Liver (tissue), 9 donors: ENCODE data around the gene CADM2. TPM values are rescaled to one million over a fixed set of nuclear protein-coding genes. Genes with fewer than 3 reads are reported as not detected.

Experiments used
- DNase-seq: peaks from one replicate; pipeline ENCODE4 v3.0.0-alpha.2; 2017; ENCODE audit warnings: low spot score
- H3K27ac ChIP-seq, 2 donors: one replicate each; pipeline ENCODE4 v1.7.0; 2013; ENCODE audit warnings: inconsistent platforms in 2 of 2, low read length in 2 of 2, control low read depth in 1 of 2, low read depth in 1 of 2, mild to moderate bottlenecking in 1 of 2
- H3K27me3 ChIP-seq, 4 donors: one replicate each; pipeline versions ENCODE4 v1.6.1 to v1.7.0; 2013; ENCODE audit warnings: low read length in 3 of 4, inconsistent platforms in 1 of 4, mild to moderate bottlenecking in 1 of 4, moderate library complexity in 1 of 4; ENCODE audit not compliant: control insufficient read depth in 4 of 4, insufficient read depth in 4 of 4
- H3K36me3 ChIP-seq, 4 donors: one replicate each; pipeline versions ENCODE4 v1.6.1 to v1.7.0; 2013; ENCODE audit warnings: low read length in 3 of 4, mild to moderate bottlenecking in 3 of 4, low read depth in 1 of 4, moderate library complexity in 1 of 4; ENCODE audit not compliant: control insufficient read depth in 4 of 4, insufficient read depth in 3 of 4
- H3K4me1 ChIP-seq, 4 donors: one replicate each; pipeline versions ENCODE4 v1.6.1 to v1.7.0; 2013; ENCODE audit warnings: low read length in 3 of 4, mild to moderate bottlenecking in 3 of 4, moderate library complexity in 1 of 4; ENCODE audit not compliant: control insufficient read depth in 4 of 4, insufficient read depth in 4 of 4
- H3K4me3 ChIP-seq, 3 donors: one replicate each; pipeline versions ENCODE4 v1.6.1 to v1.7.0; 2013; ENCODE audit warnings: low read length in 3 of 3, control low read depth in 1 of 3, low read depth in 1 of 3, mild to moderate bottlenecking in 1 of 3
- H3K9ac ChIP-seq, 2 donors: one replicate each; pipeline ENCODE4 v1.7.0; 2013; ENCODE audit warnings: low read length in 2 of 2, mild to moderate bottlenecking in 2 of 2, moderate library complexity in 2 of 2, control low read depth in 1 of 2, low read depth in 1 of 2
- H3K9me3 ChIP-seq, 4 donors: one replicate each; pipeline versions ENCODE4 v1.6.1 to v1.7.0; 2013; ENCODE audit warnings: low read length in 3 of 4; ENCODE audit not compliant: control insufficient read depth in 4 of 4
- FOXA2 ChIP-seq: IDR thresholded peaks from 2 replicates; pipeline ENCODE4 v1.6.1; 2016; ENCODE audit warnings: antibody characterized with exemption
- GABPA ChIP-seq, 2 donors: IDR thresholded peaks in 1 of 2; conservative IDR thresholded peaks in 1 of 2; 2 replicates each; pipeline ENCODE4 v1.6.1; 2016; ENCODE audit warnings: antibody characterized with exemption in 2 of 2, mild to moderate bottlenecking in 1 of 2, moderate library complexity in 1 of 2
- HNF4A ChIP-seq, 2 donors: conservative IDR thresholded peaks; 2 replicates each; pipeline ENCODE4 v1.6.1; 2016; ENCODE audit warnings: antibody characterized with exemption in 2 of 2, mild to moderate bottlenecking in 2 of 2
- HNF4G ChIP-seq: IDR thresholded peaks from 2 replicates; pipeline ENCODE4 v1.6.1; 2016; ENCODE audit warnings: antibody characterized with exemption
- NR2F2 ChIP-seq: IDR thresholded peaks from 2 replicates; pipeline ENCODE4 v1.6.1; 2016; ENCODE audit warnings: antibody characterized with exemption
- RAD21 ChIP-seq, 2 donors: IDR thresholded peaks; 2 replicates each; pipeline ENCODE4 v1.6.1; 2016; ENCODE audit warnings: antibody characterized with exemption in 2 of 2, mild to moderate bottlenecking in 2 of 2
- RXRA ChIP-seq, 2 donors: IDR thresholded peaks; 2 replicates each; pipeline ENCODE4 v1.6.1; 2017 to 2018; ENCODE audit warnings: antibody characterized with exemption in 2 of 2, mild to moderate bottlenecking in 1 of 2
- SP1 ChIP-seq: IDR thresholded peaks from 2 replicates; pipeline ENCODE4 v1.6.1; 2018; ENCODE audit warnings: antibody characterized with exemption, mild to moderate bottlenecking
- TAF1 ChIP-seq: conservative IDR thresholded peaks from 2 replicates; pipeline ENCODE4 v1.6.1; 2016; ENCODE audit warnings: antibody characterized with exemption, mild to moderate bottlenecking
- YY1 ChIP-seq: IDR thresholded peaks from 2 replicates; pipeline ENCODE4 v1.6.1; 2016; ENCODE audit warnings: antibody characterized with exemption, mild to moderate bottlenecking
- WGBS: extraction: QIAGEN DNeasy Blood & Tissue Kit; methylation state at CpG from one replicate; pipeline ENCODE4 v1.1.7; 2013; 5-methylcytosine and 5-hydroxymethylcytosine counted together
- polyA plus RNA-seq, 2 donors: library from polyadenylated mRNA; stranded (reverse) in 1 of 2; unstranded in 1 of 2; fragments of 200-250 nt in 1 of 2; fragments of >200 nt in 1 of 2; fragmentation: Nextera tagmentation in 1 of 2; extraction: Ambion mirVana in 1 of 2; gene quantifications; one replicate each; pipeline versions ENCODE4 v1.2.1 to v1.2.3, GENCODE V29; 2013 to 2015
- total RNA-seq, 2 donors: library from RNA; depleted of rRNA; stranded (reverse); fragments of >200 nt; gene quantifications; one replicate each; pipeline ENCODE4 v1.2.3, GENCODE V29; 2014
- TF ChIP-seq, protein P1 (sequence below): IDR thresholded peaks from 2 replicates; pipeline ENCODE4 v1.6.1; 2016; ENCODE audit warnings: antibody characterized with exemption, mild to moderate bottlenecking
- TF ChIP-seq, protein P2 (sequence below): IDR thresholded peaks from 2 replicates; pipeline ENCODE4 v1.6.1; 2016; ENCODE audit warnings: antibody characterized with exemption
- TF ChIP-seq, protein P3 (sequence below): IDR thresholded peaks from 2 replicates; pipeline ENCODE4 v1.6.1; 2016; ENCODE audit warnings: antibody characterized with exemption
- donor health status: healthy.
- donor health status: healthy.
- donor health status: healthy.
- donor health status: healthy.
- donor health status: healthy.

Gene CADM2
- total and polyA plus RNA-seq, 4 donors = 0.35 to 0.92 (median 0.51) TPM

DNA sequence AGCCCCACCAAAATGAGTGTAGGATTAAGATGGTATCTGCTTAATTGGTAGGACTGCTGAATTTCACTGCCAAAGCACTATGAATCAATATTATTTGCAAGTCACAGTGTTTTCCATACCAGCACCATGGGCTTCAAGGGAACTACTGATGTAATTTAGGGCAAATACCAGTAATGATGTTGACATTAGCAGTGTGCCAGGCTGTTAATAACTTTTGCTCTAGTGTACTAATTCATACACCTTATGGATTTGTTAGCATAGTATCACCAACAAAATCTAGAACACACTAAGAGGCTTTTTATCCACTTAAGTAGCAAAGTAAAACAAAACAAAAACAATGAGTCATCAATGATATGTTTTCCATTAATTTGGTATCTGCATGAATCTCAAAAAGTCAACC, 888.2 kb downstream of the CADM2 start:
- Histone ChIP-seq H3K9me3 (no peaks in the 10 kb centered on the region), H3K4me1 (no peaks in the 10 kb centered on the region), H3K27me3 (no peaks in the 10 kb centered on the region), H3K27ac (no peak overlapping the region), H3K36me3 (no peaks in the 10 kb centered on the region), H3K9ac (no peak overlapping the region), H3K4me3 (no peak overlapping the region)
- no peak for DNase-seq
- TF ChIP-seq, protein P1, sequence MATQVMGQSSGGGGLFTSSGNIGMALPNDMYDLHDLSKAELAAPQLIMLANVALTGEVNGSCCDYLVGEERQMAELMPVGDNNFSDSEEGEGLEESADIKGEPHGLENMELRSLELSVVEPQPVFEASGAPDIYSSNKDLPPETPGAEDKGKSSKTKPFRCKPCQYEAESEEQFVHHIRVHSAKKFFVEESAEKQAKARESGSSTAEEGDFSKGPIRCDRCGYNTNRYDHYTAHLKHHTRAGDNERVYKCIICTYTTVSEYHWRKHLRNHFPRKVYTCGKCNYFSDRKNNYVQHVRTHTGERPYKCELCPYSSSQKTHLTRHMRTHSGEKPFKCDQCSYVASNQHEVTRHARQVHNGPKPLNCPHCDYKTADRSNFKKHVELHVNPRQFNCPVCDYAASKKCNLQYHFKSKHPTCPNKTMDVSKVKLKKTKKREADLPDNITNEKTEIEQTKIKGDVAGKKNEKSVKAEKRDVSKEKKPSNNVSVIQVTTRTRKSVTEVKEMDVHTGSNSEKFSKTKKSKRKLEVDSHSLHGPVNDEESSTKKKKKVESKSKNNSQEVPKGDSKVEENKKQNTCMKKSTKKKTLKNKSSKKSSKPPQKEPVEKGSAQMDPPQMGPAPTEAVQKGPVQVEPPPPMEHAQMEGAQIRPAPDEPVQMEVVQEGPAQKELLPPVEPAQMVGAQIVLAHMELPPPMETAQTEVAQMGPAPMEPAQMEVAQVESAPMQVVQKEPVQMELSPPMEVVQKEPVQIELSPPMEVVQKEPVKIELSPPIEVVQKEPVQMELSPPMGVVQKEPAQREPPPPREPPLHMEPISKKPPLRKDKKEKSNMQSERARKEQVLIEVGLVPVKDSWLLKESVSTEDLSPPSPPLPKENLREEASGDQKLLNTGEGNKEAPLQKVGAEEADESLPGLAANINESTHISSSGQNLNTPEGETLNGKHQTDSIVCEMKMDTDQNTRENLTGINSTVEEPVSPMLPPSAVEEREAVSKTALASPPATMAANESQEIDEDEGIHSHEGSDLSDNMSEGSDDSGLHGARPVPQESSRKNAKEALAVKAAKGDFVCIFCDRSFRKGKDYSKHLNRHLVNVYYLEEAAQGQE = no peak
- TF ChIP-seq HNF4G = no peak
- no peak for TF ChIP-seq HNF4A (conservative IDR thresholded peaks at IDR 0.05)
- TF ChIP-seq RXRA (IDR thresholded peaks at IDR 0.05) = no peak

DNA sequence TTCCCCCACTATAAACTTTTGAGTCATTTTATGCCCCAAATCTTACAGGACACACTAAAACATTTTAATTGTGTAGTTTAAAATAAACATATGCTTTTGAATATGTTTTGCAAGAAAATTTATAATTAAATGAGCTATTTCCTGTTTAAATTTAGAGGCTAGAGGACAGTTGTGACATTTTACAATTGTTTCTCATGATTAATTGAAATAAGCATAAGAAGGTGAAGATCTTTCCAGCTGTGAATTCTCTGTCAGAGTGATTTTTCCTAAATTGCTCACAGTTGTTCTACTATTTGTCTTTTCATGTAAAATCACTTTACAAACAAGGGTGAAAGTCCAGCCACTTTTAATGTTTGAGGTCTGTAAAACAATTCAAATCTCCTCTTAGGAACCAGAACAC, 892.3 kb downstream of the CADM2 start:
- no peak overlapping the region for H3K9ac ChIP-seq
- no peaks in the 10 kb centered on the region for H3K36me3 ChIP-seq
- H3K9me3 ChIP-seq = no peaks in the 10 kb centered on the region
- no peaks in the 10 kb centered on the region for H3K4me1 ChIP-seq
- no peak overlapping the region for H3K4me3 ChIP-seq
- H3K27ac ChIP-seq = no peak overlapping the region
- DNase-seq = no peak
- no peaks in the 10 kb centered on the region for H3K27me3 ChIP-seq
- TF ChIP-seq YY1 = no peak
- no peak for TF ChIP-seq NR2F2
- TF ChIP-seq FOXA2 = no peak
- no peak for TF ChIP-seq HNF4G
- TF ChIP-seq, protein P1 = no peak

DNA sequence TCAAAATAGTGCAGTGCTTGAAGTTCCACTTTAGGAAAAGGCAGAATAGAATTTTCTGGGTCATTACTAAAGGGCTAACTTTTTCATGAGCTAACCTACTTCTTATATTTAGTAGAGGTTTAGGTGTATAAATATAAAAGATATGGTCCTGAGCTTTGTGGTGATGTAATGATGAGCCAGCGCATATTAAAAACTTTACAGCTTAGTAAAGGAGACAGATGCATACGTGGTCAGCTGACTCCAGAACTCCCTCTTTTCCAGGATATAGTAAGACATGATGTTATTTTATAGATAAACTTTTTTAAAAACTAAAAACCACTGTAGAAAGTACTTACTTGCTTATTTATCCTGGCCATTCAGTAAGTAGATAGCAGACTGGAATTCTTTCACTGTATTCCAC, 895.0 kb downstream of the CADM2 start:
- Histone ChIP-seq H3K36me3 (no peaks in the 10 kb centered on the region), H3K4me3 (no peak overlapping the region), H3K27ac (no peak overlapping the region), H3K9ac (no peak overlapping the region), H3K4me1 (no peaks in the 10 kb centered on the region), H3K9me3 (no peaks in the 10 kb centered on the region), H3K27me3 (no peaks in the 10 kb centered on the region)
- 76% methylated on average over 2 of the region's 2 CpGs for WGBS
- no peak for DNase-seq
- TF ChIP-seq GABPA (IDR thresholded peaks at IDR 0.05 in 1 of 2, conservative IDR thresholded peaks at IDR 0.05 in 1 of 2) (no peak), YY1 (no peak), HNF4A (conservative IDR thresholded peaks at IDR 0.05) (no peak), SP1 (no peak), TAF1 (no peak), RAD21 (IDR thresholded peaks at IDR 0.05) (no peak)
- TF ChIP-seq, protein P2, sequence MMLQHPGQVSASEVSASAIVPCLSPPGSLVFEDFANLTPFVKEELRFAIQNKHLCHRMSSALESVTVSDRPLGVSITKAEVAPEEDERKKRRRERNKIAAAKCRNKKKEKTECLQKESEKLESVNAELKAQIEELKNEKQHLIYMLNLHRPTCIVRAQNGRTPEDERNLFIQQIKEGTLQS = no peak
- TF ChIP-seq, protein P3, sequence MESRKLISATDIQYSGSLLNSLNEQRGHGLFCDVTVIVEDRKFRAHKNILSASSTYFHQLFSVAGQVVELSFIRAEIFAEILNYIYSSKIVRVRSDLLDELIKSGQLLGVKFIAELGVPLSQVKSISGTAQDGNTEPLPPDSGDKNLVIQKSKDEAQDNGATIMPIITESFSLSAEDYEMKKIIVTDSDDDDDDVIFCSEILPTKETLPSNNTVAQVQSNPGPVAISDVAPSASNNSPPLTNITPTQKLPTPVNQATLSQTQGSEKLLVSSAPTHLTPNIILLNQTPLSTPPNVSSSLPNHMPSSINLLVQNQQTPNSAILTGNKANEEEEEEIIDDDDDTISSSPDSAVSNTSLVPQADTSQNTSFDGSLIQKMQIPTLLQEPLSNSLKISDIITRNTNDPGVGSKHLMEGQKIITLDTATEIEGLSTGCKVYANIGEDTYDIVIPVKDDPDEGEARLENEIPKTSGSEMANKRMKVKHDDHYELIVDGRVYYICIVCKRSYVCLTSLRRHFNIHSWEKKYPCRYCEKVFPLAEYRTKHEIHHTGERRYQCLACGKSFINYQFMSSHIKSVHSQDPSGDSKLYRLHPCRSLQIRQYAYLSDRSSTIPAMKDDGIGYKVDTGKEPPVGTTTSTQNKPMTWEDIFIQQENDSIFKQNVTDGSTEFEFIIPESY = no peak
